ENCODE measurements around the gene NAALADL2.

Gene NAALADL2

DNA sequence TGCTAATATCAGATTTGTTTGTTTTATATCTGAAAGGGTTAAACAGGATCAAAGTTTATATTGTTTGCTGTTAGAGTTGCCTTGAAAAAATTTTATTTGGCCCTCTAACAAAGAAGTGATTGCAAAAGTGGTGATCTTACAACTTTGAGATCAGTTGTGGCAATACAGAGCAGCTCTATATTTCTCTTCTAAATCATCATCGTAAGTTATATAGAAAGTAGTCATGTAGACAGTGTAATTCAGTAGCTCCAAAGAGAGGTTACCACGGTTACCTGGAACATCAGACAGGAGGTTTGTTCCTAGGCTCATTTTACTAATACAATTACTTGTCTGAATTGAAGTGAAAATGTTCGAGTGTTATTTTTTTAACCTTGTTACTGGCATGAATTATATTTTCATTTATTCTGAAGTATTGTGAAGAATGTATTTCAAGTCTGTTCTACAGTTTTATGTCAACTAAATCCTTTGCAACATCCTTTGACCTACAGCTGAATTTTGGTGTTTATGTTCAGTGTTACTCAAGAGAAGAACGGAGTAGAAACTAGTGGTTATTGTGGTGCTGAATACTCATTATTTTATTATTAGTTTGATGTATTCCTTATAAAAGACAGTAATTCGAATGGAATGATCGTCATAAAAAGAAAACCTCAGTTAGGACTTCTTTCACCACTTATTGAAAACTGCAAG, 214.2 kb downstream of the NAALADL2 start:
- Histone ChIP-seq H3K9me2 (ENCODE audit: low read depth, low read length) (no peaks in the 10 kb centered on the region), H3K27ac (ENCODE audit: low read depth, low read length, poor library complexity, severe bottlenecking) (no peak overlapping the region), H3K9me3 (ENCODE audit: low read length) (no peaks in the 10 kb centered on the region), H3K4me1 (ENCODE audit: insufficient read depth, low read length, severe bottlenecking) (no peaks in the 10 kb centered on the region), H2AFZ (ENCODE audit: low read length) (no peak overlapping the region), H3K9ac (ENCODE audit: low read length) (no peak overlapping the region), H3K79me2 (ENCODE audit: insufficient read depth, low read length) (no peaks in the 10 kb centered on the region), H3K36me3 (ENCODE audit: insufficient read depth, low read length) (no peaks in the 10 kb centered on the region), H3K4me2 (ENCODE audit: low read length) (no peak overlapping the region), H3F3A (ENCODE audit: insufficient read depth, low read length) (no peaks in the 10 kb centered on the region), H3K27me3 (ENCODE audit: insufficient read depth, low read length) (no peaks in the 10 kb centered on the region), H3K4me3 (ENCODE audit: low read depth, low read length, poor library complexity, severe bottlenecking) (no peak overlapping the region), H4K20me1 (ENCODE audit: insufficient read depth, low read length) (no peaks in the 10 kb centered on the region)
- no peak for TF ChIP-seq EZH2 (IDR thresholded peaks at IDR 0.05; ENCODE audit: borderline replicate concordance, low read length)
- TF ChIP-seq, protein P1, sequence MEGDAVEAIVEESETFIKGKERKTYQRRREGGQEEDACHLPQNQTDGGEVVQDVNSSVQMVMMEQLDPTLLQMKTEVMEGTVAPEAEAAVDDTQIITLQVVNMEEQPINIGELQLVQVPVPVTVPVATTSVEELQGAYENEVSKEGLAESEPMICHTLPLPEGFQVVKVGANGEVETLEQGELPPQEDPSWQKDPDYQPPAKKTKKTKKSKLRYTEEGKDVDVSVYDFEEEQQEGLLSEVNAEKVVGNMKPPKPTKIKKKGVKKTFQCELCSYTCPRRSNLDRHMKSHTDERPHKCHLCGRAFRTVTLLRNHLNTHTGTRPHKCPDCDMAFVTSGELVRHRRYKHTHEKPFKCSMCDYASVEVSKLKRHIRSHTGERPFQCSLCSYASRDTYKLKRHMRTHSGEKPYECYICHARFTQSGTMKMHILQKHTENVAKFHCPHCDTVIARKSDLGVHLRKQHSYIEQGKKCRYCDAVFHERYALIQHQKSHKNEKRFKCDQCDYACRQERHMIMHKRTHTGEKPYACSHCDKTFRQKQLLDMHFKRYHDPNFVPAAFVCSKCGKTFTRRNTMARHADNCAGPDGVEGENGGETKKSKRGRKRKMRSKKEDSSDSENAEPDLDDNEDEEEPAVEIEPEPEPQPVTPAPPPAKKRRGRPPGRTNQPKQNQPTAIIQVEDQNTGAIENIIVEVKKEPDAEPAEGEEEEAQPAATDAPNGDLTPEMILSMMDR (IDR thresholded peaks at IDR 0.05; ENCODE audit: low read length): no peak

DNA sequence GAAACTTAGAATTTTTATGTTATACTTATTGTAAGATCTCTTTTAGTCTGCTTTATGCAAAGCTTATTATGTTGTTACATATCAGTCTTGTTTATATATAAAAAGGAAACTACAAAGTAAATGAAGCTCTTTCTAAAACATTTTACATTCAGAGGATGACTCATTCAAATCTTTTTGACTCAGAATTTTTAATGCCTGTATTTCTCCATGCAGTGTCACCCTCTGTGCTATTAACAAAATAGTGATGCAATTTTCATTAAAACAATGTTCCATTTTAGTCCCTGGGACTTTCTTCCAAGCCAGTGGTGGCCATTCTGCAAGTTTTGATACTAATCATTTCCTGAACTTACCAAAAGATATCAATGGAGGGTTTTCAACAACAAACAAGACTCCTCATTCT, 216.1 kb downstream of the NAALADL2 start:
- H3K4me3 ChIP-seq (ENCODE audit: low read depth, low read length, poor library complexity, severe bottlenecking): no peak overlapping the region
- H3K27me3 ChIP-seq (ENCODE audit: insufficient read depth, low read length): no peaks in the 10 kb centered on the region
- no peak for TF ChIP-seq EZH2 (IDR thresholded peaks at IDR 0.05; ENCODE audit: borderline replicate concordance, low read length)
- TF ChIP-seq, protein P1 (IDR thresholded peaks at IDR 0.05; ENCODE audit: low read length): no peak
- H3K4me1 ChIP-seq (ENCODE audit: insufficient read depth, low read length, severe bottlenecking): no peaks in the 10 kb centered on the region
- no peaks in the 10 kb centered on the region for H3K9me2 ChIP-seq (ENCODE audit: low read depth, low read length)
- H3K9ac ChIP-seq (ENCODE audit: low read length): no peak overlapping the region
- H3K27ac ChIP-seq (ENCODE audit: low read depth, low read length, poor library complexity, severe bottlenecking): no peak overlapping the region
- H3K36me3 ChIP-seq (ENCODE audit: insufficient read depth, low read length): no peaks in the 10 kb centered on the region
- H3K4me2 ChIP-seq (ENCODE audit: low read length): no peak overlapping the region
- no peaks in the 10 kb centered on the region for H3K79me2 ChIP-seq (ENCODE audit: insufficient read depth, low read length)
- no peaks in the 10 kb centered on the region for H3K9me3 ChIP-seq (ENCODE audit: low read length)
- H4K20me1 ChIP-seq (ENCODE audit: insufficient read depth, low read length): no peaks in the 10 kb centered on the region
- no peak overlapping the region for H2AFZ ChIP-seq (ENCODE audit: low read length)
- no peaks in the 10 kb centered on the region for H3F3A ChIP-seq (ENCODE audit: insufficient read depth, low read length)

- Histone ChIP-seq H3K9ac (ENCODE audit: low read length) (no peak overlapping the region), H3K36me3 (ENCODE audit: insufficient read depth, low read length) (no peaks in the 10 kb centered on the region), H4K20me1 (ENCODE audit: insufficient read depth, low read length) (no peaks in the 10 kb centered on the region), H3K4me2 (ENCODE audit: low read length) (no peak overlapping the region), H3F3A (ENCODE audit: insufficient read depth, low read length) (no peaks in the 10 kb centered on the region), H3K4me1 (ENCODE audit: insufficient read depth, low read length, severe bottlenecking) (no peaks in the 10 kb centered on the region), H3K27ac (ENCODE audit: low read depth, low read length, poor library complexity, severe bottlenecking) (no peak overlapping the region), H3K9me2 (ENCODE audit: low read depth, low read length) (0 out of 2 replicates have a peak, but pooled peaks cover 3% of the 10 kb centered on the region), H3K9me3 (ENCODE audit: low read length) (no peaks in the 10 kb centered on the region), H3K79me2 (ENCODE audit: insufficient read depth, low read length) (no peaks in the 10 kb centered on the region), H3K27me3 (ENCODE audit: insufficient read depth, low read length) (no peaks in the 10 kb centered on the region), H3K4me3 (ENCODE audit: low read depth, low read length, poor library complexity, severe bottlenecking) (no peak overlapping the region), H2AFZ (ENCODE audit: low read length) (no peak overlapping the region)
- TF ChIP-seq EZH2 (IDR thresholded peaks at IDR 0.05; ENCODE audit: borderline replicate concordance, low read length): no peak
- TF ChIP-seq, protein P1 (IDR thresholded peaks at IDR 0.05; ENCODE audit: low read length): no peak
These were observed 218.1 kb downstream of the NAALADL2 start for GRCh38 chr3:175077216-175077615.

Data from OCI-LY1 (cell line).